Measurements from ENCODE around the gene ACSL1.

- TF ChIP-seq CTCF (conservative IDR thresholded peaks at IDR 0.05 in 1 of 2, IDR thresholded peaks at IDR 0.05 in 1 of 2; ENCODE audit: extremely low read depth in 1 of 2, insufficient read depth in 1 of 2, low read depth in 1 of 2, low read length in 2 of 2) = no peak
- no peak for TF ChIP-seq EZH2 (IDR thresholded peaks at IDR 0.05; ENCODE audit: borderline replicate concordance, low read length)
These were observed 18.5 kb downstream of the ACSL1 start for GRCh38 chr4:184807256-184807655.

All from mammary epithelial cell (primary cell).